Measurements from ENCODE around the gene RACGAP1.

The RACGAP1 gene

DNA sequence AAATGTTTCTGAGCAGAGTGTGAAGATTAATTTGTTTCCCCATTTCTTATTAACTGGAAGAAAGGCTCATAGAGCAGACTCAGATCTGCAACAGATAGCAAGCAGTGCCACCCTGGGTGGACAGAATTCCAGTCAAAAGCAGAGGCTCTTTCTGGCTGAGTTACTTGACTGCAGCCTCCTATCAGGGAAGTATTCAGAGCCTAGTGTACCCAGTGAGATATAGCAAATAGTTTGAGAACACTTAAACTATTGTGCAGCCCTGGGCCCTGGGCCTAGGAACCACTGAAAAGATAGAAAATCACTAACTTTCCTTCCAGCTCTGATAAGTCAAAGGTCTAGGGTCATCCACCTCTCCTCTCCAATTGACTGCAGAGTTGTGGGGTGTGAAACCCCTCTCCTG, 86.0 kb downstream of the RACGAP1 start:
- no peak for DNase-seq
